Measurements from ENCODE around the gene GRAMD1B.

The GRAMD1B gene

GRCh38 chr11:123608371-123608770 is 178.3 kb downstream of the GRAMD1B start:
- H3K27me3 ChIP-seq: no peaks in the 10 kb centered on the region
- no peaks in the 10 kb centered on the region for H3K9me3 ChIP-seq
- no peak for TF ChIP-seq CTCF (IDR thresholded peaks at IDR 0.05)
- H3K4me1 ChIP-seq (ENCODE audit: control insufficient read depth in 1 of 2, insufficient read depth in 1 of 2, low read depth in 1 of 2, low read length in 1 of 2): no peaks in the 10 kb centered on the region
- no peak overlapping the region for H3K27ac ChIP-seq
- H3K4me3 ChIP-seq (ENCODE audit: low read depth in 1 of 2, low read length in 1 of 2): no peak overlapping the region
- peaks cover 100% of the 10 kb centered on the region for H3K36me3 ChIP-seq

GRCh38 chr11:123608945-123609344 is 178.9 kb downstream of the GRAMD1B start:
- no peaks in the 10 kb centered on the region for H3K27me3 ChIP-seq
- H3K27ac ChIP-seq: no peak overlapping the region
- no peaks in the 10 kb centered on the region for H3K9me3 ChIP-seq
- H3K4me1 ChIP-seq (ENCODE audit: control insufficient read depth in 1 of 2, insufficient read depth in 1 of 2, low read depth in 1 of 2, low read length in 1 of 2): no peaks in the 10 kb centered on the region
- H3K36me3 ChIP-seq: peaks cover 100% of the 10 kb centered on the region
- no peak for TF ChIP-seq CTCF (IDR thresholded peaks at IDR 0.05)
- no peak overlapping the region for H3K4me3 ChIP-seq (ENCODE audit: low read depth in 1 of 2, low read length in 1 of 2)

DNA sequence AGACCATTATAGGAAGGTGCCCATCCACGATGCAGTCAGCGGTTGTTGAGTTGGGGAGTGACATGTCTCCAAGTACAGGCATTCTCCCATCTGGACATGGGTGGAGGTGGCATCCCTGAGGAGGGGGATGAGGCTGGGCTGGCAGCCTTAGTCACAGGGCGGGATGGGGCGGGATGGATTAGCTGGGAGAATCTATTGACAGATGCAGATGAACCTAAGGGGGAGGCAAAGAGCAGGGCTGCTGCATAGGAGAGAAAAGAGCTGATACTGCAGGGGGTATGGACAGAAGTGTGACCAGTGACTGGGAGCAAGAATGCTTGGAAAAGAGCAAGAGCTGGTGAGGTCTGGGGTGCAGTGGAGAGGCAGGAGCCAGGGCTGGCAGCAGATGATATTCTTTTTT is 181.6 kb downstream of the GRAMD1B start:
- Histone ChIP-seq H3K36me3 (peaks cover 100% of the 10 kb centered on the region), H3K27me3 (no peaks in the 10 kb centered on the region), H3K9me3 (no peaks in the 10 kb centered on the region), H3K27ac (no peak overlapping the region), H3K4me3 (ENCODE audit: low read depth in 1 of 2, low read length in 1 of 2) (no peak overlapping the region), H3K4me1 (ENCODE audit: control insufficient read depth in 1 of 2, insufficient read depth in 1 of 2, low read depth in 1 of 2, low read length in 1 of 2) (no peaks in the 10 kb centered on the region)
- no peak for TF ChIP-seq CTCF (IDR thresholded peaks at IDR 0.05)

DNA sequence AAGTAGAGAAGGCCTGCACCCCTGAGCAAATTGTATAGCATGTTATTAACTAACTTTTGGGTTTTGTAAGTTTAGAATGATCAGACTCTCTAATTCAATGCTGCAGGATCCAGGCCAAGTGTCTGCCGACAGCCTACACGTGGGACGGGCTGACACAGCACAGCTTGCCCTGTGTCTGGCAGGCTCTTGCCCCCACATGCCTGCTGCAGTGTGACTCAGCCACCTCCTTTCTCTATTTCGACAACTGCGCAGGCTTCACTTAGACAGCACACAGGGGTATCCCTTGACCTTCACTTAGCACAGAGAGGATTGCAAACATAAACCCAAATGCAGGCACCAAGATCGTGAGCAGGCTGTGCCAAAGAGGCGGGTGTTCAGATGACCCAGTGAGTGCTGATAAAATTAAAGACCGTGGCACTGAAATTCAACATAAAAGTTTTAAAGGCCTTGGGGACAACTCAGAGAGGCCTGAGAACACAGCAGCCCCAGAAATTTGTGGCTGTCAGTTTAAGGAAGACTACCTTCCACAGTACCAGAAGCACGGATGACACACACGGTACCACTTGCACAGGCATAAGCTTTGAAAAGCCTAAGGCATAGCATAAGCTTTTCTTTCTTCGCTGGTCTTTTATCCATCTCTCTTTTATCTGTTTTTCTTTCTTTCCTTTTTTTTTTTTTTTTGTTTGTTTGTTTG is 186.6 kb downstream of the GRAMD1B start:
- TF ChIP-seq CTCF (IDR thresholded peaks at IDR 0.05): no peak
- no peaks in the 10 kb centered on the region for H3K27me3 ChIP-seq

DNA sequence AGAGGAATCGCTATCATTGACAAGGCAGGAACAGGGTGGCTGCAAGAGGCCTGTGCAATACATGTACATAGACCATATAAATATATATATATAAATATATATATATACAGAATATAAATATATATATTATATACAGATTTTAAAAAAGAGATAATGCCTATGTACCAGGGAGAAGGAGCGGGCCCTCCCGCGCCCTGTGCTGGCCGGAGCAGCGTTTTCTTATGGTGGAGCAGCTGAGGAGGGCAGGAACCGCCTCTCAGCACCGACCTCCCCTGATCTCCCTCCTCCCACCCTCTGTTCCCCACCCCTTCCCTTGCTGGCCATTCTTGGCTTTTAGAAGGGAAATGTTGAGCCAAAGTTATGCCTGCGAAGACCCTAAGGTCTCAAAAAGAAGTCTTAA is 192.5 kb downstream of the GRAMD1B start:
- Histone ChIP-seq H3K27ac (no peak overlapping the region), H3K4me3 (ENCODE audit: low read depth in 1 of 2, low read length in 1 of 2) (no peak overlapping the region), H3K9me3 (no peaks in the 10 kb centered on the region), H3K4me1 (ENCODE audit: control insufficient read depth in 1 of 2, insufficient read depth in 1 of 2, low read depth in 1 of 2, low read length in 1 of 2) (no peaks in the 10 kb centered on the region), H3K36me3 (peaks cover 93% of the 10 kb centered on the region), H3K27me3 (no peaks in the 10 kb centered on the region)
- no peak for TF ChIP-seq CTCF (IDR thresholded peaks at IDR 0.05)

More for the DNA sequence above, 186.6 kb downstream of the GRAMD1B start:
- Histone ChIP-seq H3K36me3 (peaks cover 96% of the 10 kb centered on the region), H3K4me3 (ENCODE audit: low read depth in 1 of 2, low read length in 1 of 2) (no peak overlapping the region), H3K27ac (no peak overlapping the region), H3K9me3 (no peaks in the 10 kb centered on the region), H3K4me1 (ENCODE audit: control insufficient read depth in 1 of 2, insufficient read depth in 1 of 2, low read depth in 1 of 2, low read length in 1 of 2) (no peaks in the 10 kb centered on the region)

All from neutrophil (primary cell).